GM19463 (cell line): ENCODE measurements around the gene RHOV.
A peak's percentile ranks its signal among the peaks of the same experiment; 100 is the strongest.

Experiments
- ATAC-seq: cut with Tn5 transposase; IDR thresholded peaks from one replicate; pipeline ENCODE4 v1.9.1; 2021; ENCODE audit warnings: mild to moderate bottlenecking, moderate library complexity; ENCODE audit not compliant: unreplicated experiment

Gene RHOV

DNA sequence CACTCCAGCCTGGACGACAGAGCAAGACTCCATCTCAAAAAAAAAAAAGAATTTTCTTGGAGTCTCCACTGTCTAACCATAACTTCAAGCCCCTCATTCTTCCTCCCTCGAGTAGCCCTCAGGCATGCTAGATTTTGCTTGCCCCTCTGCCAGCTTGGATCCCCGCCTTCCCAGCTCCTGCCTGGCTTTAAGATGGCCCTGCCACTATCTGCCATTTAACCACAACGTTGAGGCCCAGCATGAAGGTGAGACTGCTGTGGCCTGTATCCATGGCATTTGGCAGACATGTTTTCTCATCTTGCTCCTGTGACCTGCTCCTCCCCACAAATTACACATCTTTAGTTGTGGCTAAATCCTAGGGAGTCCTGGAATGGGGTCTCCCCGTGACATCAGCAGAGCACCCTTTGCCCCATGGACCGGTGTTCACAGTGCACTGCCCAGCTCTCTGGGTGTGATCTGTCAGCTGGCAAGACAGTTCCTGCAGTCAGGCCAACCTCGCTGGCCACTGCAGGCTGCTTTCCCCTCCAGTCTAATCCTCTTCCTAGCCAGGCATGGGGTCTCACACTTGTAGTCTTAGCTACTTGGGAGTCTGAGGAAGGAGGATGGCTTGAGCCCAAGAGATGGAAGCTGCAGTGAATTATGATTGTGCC, 30.6 kb upstream of the RHOV start:
- ATAC-seq, result no peak

DNA sequence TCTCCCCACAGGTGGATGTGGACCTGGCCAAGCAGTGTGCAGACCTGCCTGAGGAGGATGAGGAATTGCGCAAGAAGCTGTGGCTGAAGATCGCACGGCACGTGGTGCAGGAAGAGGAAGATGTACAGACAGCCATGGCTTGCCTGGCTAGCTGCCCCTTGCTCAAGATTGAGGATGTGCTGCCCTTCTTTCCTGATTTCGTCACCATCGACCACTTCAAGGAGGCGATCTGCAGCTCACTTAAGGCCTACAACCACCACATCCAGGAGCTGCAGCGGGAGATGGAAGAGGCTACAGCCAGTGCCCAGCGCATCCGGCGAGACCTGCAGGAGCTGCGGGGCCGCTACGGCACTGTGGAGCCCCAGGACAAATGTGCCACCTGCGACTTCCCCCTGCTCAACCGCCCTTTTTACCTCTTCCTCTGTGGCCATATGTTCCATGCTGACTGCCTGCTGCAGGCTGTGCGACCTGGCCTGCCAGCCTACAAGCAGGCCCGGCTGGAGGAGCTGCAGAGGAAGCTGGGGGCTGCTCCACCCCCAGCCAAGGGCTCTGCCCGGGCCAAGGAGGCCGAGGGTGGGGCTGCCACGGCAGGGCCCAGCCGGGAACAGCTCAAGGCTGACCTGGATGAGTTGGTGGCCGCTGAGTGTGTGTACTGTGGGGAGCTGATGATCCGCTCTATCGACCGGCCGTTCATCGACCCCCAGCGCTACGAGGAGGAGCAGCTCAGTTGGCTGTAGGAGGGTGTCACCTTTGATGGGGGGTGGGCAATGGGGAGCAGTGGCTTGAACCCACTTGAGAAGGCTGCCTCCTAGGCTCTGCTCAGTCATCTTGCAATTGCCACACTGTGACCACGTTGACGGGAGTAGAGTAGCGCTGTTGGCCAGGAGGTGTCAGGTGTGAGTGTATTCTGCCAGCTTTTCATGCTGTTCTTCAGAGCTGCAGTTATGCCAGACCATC, 28.8 kb upstream of the RHOV start:
- no peak for ATAC-seq

DNA sequence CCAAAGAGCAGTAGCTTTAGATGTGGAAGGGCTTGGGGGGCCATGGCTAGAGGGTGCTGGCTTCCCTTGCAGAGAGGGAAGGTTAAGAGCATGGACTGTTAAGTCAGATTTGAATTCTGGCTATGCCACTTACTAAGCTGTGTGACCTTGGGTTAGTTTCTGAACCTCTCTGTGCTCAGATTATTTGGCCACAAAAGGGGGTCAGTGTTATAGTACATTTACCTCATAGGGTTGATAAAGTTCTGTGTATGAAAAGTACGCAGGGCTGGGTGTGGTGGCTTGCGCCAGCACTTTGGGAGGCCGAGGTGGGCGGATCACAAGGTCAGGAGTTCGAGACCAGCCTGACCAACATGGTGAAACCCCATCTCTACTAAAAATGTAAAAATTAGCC, 27.0 kb upstream of the RHOV start:
- no peak for ATAC-seq

DNA sequence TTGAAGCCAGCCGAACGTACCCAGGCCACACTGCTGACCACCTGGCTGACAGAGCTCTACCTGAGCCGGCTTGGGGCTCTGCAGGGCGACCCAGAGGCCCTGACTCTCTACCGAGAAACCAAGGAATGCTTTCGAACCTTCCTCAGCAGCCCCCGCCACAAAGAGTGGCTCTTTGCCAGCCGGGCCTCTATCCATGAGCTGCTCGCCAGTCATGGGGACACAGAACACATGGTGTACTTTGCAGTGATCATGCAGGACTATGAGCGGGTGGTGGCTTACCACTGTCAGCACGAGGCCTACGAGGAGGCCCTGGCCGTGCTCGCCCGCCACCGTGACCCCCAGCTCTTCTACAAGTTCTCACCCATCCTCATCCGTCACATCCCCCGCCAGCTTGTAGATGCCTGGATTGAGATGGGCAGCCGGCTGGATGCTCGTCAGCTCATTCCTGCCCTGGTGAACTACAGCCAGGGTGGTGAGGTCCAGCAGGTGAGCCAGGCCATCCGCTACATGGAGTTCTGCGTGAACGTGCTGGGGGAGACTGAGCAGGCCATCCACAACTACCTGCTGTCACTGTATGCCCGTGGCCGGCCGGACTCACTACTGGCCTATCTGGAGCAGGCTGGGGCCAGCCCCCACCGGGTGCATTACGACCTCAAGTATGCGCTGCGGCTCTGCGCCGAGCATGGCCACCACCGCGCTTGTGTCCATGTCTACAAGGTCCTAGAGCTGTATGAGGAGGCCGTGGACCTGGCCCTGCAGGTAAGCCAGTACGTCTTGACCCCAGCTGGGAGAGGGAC, 26.4 kb upstream of the RHOV start:
- no peak for ATAC-seq

DNA sequence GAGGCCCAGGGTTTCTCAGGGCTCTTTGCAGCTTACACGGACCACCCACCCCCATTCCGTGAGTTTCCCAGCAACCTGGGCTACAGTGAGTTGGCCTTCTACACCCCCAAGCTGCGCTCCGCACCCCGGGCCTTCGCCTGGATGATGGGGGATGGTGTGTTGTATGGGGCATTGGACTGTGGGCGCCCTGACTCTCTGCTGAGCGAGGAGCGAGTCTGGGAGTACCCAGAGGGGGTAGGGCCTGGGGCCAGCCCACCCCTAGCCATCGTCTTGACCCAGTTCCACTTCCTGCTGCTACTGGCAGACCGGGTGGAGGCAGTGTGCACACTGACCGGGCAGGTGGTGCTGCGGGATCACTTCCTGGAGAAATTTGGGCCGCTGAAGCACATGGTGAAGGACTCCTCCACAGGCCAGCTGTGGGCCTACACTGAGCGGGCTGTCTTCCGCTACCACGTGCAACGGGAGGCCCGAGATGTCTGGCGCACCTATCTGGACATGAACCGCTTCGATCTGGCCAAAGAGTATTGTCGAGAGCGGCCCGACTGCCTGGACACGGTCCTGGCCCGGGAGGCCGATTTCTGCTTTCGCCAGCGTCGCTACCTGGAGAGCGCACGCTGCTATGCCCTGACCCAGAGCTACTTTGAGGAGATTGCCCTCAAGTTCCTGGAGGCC, 25.6 kb upstream of the RHOV start:
- ATAC-seq, result no peak

DNA sequence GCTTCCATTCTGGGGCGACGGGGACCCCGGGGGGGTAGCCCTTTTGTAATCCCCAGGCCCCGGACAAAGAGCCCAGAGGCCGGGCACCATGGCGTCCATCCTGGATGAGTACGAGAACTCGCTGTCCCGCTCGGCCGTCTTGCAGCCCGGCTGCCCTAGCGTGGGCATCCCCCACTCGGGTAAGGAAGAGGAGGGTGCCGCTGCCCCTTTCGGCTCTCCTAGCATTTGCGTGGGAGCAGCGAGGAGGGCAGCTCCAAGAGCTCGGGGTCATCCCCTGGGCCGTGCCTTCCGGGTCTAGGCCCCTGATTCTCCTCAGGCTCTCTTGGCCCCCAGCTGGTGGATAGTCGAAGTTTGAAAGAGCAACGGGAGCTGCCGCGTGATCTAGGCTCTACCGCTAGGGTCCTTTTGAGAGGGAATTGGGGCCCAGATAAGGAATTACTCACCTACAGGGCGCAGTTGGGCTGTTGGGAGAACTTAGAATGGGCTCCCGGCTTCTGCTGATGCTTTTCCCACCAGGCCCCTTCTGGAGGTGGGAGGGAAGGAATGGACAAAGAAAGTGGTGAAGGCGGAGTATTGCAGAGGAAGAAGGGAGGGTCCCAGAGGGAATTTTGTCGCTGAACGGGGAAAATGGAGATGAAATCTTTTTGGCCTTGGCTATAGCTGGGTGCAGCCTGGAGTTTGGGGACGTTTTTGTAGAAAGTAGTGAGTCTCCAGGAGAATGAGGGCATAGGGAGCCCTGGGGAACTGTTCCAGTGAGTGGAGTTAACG, 20.8 kb upstream of the RHOV start:
- ATAC-seq, result no peak

DNA sequence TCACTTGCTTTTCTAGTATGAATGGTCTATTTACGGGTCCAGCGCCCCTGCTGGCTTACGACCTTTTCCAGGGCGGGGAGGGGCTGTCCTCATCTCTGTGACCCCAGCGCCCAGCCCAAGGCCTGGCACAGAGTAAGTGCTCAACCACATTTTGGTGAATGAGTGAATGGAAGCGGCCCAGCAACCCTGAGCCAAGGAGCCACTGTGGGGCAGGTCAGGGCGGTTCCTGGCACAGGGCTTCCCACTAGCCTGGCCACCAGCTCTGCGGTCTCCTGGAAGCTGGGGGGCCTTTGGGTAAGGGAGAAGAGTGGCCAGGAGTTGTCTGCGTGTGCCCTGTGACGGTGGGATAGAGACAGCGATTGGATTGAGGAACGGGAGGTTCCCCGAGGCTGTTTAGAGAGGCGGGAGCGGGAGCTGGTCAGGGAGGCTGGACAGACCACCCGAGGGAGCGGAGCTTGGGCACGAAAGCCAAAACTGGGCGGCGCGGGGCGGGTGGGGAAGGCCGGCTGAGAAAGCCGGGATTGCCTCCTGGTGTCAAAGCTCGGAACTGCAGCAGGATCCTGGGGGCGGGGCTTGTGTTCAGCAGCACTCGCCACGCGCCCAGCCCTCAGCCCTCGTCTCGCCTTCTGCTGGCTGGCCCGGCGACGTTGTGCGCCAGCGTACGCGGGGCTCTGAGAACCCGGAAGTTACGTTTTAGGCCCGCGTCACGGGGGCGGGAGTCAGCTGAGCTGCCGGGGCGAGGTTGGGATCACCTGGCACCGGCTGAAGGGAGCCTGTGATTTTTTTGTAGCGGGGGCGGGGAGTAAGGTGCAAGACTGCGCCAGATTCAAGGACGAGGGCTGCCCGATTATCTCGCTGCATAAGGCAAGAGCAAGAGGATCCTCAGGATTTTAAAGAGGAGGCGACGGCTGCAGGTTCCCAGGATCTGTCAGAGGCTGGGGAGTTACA, 20.0 kb upstream of the RHOV start, which contains the start of gene VPS18:
Gene VPS18 (plus strand): TSS at position 718 of the 948 bp plus-strand sequence. CDS start 319 bp downstream, outside the sequence.
- ATAC-seq, result peak; percentile 89

DNA sequence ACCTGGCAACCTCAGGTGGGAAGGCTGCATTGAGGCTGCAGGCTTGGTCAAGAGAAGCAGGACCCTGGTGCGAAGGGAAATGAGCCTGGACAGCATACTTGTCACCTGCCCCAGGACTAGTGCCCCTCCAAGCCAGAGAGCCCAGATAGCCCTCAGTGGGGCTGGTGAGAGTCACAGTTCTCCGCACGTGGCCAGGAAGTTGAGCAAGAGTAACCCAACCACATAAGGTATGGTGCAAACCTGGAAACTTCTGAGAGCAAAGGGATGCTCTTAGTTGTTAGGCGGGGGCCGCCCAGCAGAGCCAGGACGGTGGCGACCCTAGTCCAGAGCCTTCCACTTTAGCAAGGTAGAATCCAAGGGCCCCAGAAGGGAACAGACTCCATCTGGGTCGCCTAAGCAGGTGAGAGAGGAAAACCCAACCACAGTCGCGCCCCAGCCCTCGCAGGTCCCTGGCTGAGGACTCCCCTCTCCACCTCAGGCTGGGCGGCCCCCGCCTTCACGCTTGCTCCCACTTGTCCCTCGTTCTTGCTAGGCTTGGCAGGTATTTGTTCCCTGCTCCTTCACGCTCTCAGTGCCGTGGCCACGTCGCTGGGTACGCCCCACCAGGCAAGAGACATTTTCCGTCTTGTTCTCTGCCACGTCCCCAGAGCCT, 19.1 kb upstream of the RHOV start:
- no peak for ATAC-seq

DNA sequence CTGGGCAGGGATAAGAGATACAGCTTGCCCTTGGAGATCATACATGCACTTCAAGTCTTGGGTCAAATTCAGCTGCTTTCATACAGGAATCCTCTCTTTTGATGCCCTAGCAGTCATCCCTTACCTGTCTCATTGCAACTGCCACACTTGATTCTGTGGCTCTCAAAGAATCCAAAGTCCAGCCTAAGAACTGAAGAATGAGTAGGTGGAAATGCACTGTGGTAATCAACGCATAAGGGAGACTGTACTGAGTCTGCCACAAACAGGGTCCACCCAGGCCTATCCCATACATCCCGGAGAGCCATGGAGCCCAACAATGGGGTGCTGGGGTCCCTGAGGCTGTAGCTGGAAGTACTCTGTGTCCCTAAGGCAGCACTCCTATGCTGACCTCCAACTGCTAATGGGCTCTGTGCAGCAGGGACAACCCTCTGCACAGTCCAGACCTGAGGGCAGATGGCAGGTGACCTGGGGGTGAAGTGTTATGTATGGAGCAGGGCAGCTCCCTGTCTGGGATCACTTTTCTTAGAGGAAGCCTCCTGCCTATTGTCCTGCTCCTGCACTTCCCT, 18.5 kb upstream of the RHOV start:
- no peak for ATAC-seq

DNA sequence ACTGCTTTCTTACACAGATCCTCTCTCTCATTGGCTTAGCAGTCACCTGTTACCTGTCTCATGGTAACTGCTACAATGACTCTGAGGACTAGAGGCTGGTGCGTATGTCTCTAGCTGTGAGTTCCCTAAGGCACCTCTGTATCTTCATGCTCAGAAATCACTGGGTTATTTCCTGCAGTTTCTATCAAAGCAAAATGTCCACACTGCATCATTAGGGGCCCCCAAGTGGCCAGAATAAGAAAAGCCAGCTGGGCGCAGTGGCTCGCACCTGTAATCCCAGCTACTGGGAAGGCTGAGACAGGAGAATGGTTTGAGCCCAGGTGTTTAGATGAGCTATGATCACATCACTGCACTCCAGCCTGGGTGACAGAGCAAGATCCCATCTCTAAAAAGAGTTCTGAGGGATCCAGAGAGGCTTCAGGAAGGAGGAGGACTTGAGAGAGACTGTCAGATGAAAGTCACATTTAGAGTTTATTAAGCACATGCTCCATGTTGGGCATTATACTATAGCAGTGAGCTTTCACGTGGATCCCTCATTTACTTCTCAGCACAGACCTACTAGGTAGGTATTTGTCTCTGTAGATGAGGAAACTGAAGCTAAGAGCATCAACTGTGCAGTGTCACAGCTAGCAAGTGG, 17.9 kb upstream of the RHOV start:
- no peak for ATAC-seq

DNA sequence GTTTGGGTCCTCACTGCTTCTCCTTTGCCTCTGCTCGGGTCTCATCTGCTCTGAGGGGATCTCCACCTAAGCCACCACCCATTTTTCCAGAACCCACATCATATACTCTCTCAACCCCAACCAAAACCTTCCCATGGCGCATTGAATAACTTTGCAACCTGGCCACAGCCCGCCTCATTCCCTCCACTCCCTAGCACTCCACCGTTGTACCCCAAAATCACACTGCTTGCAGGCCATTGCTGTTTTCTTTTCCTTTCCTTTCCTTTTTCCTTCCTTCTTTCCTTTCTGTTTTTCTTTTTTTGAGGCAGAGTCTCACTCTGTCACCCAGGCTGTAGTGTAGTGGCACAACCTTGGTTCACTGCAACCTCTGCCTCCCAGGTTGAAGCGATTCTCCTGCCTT, 17.1 kb upstream of the RHOV start:
- no peak for ATAC-seq

DNA sequence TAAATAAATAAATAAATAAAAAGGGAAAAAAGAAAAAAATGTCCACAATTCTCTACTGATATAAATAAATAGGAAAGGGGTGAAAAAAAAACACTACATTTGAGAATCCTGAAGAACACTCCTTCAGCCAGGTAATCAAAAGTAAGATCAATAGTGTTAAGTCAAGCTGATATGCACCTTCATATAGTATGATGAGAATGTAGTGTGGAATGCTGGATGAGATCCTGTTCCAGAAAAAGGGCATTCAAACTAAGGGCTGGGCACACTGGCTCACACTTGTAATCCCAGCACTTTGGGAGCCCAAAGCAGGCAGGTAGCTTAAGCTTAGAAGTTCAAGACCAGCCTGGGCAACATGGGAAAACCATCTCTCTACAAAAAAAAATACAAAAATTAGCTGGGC, 15.1 kb upstream of the RHOV start:
- ATAC-seq, result no peak

DNA sequence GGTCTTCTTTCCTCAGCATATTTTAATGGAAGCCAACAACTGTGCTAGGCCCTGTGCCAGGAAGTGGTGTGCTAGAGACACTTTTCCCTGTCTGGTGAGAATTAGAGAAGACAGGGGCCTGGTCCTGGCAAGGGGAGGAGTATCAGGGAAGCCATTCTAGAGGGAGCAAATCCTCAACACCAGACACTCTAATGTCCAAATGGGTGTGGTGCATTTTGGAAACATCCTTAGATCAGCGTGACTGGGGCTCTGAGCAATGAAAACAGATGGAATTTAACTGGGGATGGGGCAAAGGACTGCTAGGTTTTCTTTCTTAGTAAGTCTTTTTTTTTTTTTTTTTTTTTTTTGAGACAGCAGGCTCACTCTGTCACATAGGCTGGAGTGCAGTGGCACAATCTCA, 12.6 kb upstream of the RHOV start:
- ATAC-seq, result no peak

DNA sequence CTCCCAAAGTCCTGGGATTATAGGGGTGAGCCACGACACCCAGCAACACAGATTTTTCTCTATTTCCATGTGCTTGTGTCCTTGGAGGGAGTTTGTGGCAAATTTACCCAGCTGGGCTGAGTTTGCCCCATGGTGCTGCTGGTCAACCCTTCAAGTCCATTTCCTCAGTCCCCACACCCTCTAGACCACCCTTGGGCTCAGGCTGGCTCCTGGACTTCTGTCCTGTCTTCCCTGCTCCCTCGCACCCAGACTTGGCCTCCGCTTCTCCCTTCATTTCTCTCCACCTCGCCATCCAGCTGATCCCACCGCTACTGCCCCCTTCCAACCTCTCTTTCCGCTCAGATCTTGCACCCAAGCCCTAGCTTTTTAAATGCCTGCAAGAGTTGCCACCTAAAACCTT, 7.3 kb upstream of the RHOV start:
- ATAC-seq, result no peak

DNA sequence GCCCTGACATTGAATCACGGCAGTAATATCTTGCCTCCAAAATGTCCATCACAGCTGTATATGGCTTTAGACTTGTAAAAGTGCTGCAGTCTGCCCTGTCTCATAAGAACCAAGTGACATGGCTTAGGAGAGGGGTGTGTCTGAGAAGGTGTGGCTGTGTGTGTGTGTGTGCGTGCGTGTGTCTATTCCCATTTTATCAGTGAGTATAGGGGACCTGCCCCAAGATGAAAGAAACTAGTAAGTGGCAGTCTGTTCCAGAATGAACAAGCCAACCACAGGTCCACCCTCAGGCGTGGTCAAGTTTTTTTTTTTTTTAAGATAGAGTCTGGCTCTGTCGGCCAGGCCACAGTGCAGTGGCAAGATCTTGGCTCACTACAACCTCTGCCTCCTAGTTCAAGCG, 5.6 kb upstream of the RHOV start:
- no peak for ATAC-seq

DNA sequence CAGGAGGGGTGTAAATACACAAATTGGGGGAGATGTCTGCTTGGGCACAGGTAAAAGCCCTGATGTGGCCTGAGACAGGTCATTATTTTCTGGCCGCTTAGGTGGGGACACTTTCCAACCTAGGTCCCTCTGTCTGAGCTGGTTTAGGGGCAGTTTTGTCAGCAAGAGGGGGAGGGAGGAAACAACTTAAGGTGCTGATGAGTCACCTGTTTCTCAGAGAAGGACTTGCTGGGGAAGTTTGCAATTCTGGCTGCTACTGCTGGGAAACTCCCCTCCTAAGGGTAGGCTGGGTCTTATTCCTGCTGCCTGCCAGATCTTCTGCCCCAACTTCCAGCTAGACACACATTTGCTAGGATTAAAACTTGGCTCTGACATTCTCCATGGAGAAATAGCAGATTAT, 4.8 kb upstream of the RHOV start:
- no peak for ATAC-seq

DNA sequence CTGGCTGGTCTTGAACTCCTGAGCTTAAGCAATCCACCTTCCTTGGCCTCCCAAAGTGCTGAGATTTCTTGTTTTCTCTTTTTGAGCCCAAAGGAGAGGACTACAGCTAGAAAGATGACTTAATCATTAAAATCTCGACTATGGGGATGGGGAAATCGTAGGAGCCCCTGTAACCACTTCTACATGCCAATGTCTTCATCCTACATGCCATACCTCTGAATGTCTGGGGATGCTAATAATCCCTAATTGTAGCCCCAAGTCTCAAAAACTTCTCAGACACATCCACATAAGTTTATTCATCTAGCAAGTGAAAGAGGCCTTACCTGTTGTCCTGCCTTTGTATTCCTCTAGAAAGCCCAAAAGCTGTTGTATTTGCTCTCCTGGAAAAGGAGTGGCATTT, 3.7 kb upstream of the RHOV start:
- ATAC-seq, result no peak
